Measurements from ENCODE around the gene CELF2. TPM values are rescaled to one million over a fixed set of nuclear protein-coding genes. Genes with fewer than 3 reads are reported as not detected.

CELF2 gene
- 27.5 TPM for total RNA-seq (ENCODE audit: unreplicated experiment)
- long read RNA-seq, full-length matches to known transcripts = 1 of 20 reads
- long read RNA-seq, partial matches to known transcripts = 7 of 20 reads
- long read RNA-seq, other reads (novel, unspliced or antisense) = 12 of 20 reads

DNA sequence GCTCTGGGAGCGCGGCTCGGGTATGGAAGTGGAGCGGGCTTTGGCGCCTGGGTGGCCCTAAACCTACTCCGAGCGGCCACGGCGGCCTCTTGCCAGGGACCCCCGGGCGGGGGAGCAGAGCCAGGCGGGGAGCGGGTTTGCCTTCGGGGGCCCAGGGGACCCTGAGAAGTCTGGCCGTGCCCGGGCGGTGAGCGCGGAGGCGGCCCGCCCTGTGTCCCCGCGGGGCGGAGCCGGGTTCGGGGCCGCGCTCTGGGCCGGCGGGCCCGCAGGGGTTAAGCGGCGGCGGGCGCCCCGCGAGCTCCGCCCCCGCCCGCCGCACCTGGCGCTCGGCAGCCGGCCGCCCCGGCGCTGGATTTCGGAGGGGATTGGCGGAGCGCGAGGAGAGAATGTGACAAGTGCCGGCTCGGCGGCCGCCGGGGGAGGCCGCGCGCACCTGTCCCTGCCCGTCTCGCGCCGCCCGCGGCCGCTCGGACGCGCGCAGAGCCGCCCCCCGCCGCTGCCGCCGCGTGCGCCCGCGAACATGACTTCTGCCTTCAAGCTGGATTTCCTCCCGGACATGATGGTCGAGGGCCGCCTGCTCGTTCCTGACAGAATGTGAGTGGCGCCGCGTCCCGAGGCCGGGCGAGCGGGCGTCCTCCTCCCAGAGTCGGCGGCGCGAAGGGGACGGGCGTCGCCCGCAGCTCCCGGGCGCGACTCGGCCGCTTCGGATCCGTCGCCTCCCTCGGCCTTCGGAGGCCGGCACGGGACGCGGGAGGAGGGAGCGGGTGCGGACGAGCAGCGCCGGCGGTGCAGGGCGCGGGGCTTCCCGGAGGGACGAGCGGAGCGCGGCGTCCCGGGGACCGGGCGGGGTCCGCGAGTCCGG is at the start of gene CELF2:
Gene CELF2, plus strand, starts transcription at position 303 of the 862 bp plus-strand sequence. Its CDS starts 218 bp downstream, at position 521.
- H3K4me3 Mint-ChIP-seq (ENCODE audit: unreplicated experiment) = peak within 1 kb of the TSS; percentile 92
- peaks cover 14% of the 10 kb centered on the region for H3K4me1 Mint-ChIP-seq (ENCODE audit: unreplicated experiment)
- H3K36me3 Mint-ChIP-seq (ENCODE audit: low read depth, unreplicated experiment) = no peaks in the 10 kb centered on the region

GRCh38 chr10:10968257-10968588 is 49.4 kb upstream of the CELF2 start:
- DNase-seq (ENCODE audit: low spot score) = no peak
- Mint-ChIP-seq H3K9me3 (ENCODE audit: unreplicated experiment) (no peaks in the 10 kb centered on the region), H3K4me3 (ENCODE audit: unreplicated experiment) (no peak overlapping the region), H3K36me3 (ENCODE audit: low read depth, unreplicated experiment) (no peaks in the 10 kb centered on the region), H3K27ac (ENCODE audit: unreplicated experiment) (no peak overlapping the region), H3K27me3 (ENCODE audit: unreplicated experiment) (peaks cover 2% of the 10 kb centered on the region), H3K4me1 (ENCODE audit: unreplicated experiment) (no peaks in the 10 kb centered on the region)
- TF ChIP-seq, protein P1, sequence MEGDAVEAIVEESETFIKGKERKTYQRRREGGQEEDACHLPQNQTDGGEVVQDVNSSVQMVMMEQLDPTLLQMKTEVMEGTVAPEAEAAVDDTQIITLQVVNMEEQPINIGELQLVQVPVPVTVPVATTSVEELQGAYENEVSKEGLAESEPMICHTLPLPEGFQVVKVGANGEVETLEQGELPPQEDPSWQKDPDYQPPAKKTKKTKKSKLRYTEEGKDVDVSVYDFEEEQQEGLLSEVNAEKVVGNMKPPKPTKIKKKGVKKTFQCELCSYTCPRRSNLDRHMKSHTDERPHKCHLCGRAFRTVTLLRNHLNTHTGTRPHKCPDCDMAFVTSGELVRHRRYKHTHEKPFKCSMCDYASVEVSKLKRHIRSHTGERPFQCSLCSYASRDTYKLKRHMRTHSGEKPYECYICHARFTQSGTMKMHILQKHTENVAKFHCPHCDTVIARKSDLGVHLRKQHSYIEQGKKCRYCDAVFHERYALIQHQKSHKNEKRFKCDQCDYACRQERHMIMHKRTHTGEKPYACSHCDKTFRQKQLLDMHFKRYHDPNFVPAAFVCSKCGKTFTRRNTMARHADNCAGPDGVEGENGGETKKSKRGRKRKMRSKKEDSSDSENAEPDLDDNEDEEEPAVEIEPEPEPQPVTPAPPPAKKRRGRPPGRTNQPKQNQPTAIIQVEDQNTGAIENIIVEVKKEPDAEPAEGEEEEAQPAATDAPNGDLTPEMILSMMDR (IDR thresholded peaks at IDR 0.05; ENCODE audit: unreplicated experiment) = no peak

More for the DNA sequence above, at the start of gene CELF2:
- no peaks in the 10 kb centered on the region for H3K9me3 Mint-ChIP-seq (ENCODE audit: unreplicated experiment)
- peak; percentile 79 for DNase-seq (ENCODE audit: low spot score)
- H3K27ac Mint-ChIP-seq (ENCODE audit: unreplicated experiment) = peak within 1 kb of the TSS; percentile 9
- TF ChIP-seq, protein P1 (IDR thresholded peaks at IDR 0.05; ENCODE audit: unreplicated experiment) = no peak
- H3K27me3 Mint-ChIP-seq (ENCODE audit: unreplicated experiment) = no peaks in the 10 kb centered on the region

- TF ChIP-seq, protein P1 (IDR thresholded peaks at IDR 0.05; ENCODE audit: unreplicated experiment) = no peak
- Mint-ChIP-seq H3K4me3 (ENCODE audit: unreplicated experiment) (no peak overlapping the region), H3K27ac (ENCODE audit: unreplicated experiment) (no peak overlapping the region), H3K36me3 (ENCODE audit: low read depth, unreplicated experiment) (no peaks in the 10 kb centered on the region), H3K4me1 (ENCODE audit: unreplicated experiment) (no peaks in the 10 kb centered on the region), H3K9me3 (ENCODE audit: unreplicated experiment) (peaks cover 6% of the 10 kb centered on the region), H3K27me3 (ENCODE audit: unreplicated experiment) (peaks cover 2% of the 10 kb centered on the region)
- DNase-seq (ENCODE audit: low spot score) = no peak
Observed at GRCh38 chr10:10973310-10973709, 44.4 kb upstream of the CELF2 start.

- TF ChIP-seq, protein P1 (IDR thresholded peaks at IDR 0.05; ENCODE audit: unreplicated experiment) = no peak
Observed at GRCh38 chr10:10975647-10976046, 42.0 kb upstream of the CELF2 start.

GRCh38 chr10:10976652-10977051 is 41.0 kb upstream of the CELF2 start:
- H3K27ac Mint-ChIP-seq (ENCODE audit: unreplicated experiment) = no peak overlapping the region
- no peaks in the 10 kb centered on the region for H3K36me3 Mint-ChIP-seq (ENCODE audit: low read depth, unreplicated experiment)
- TF ChIP-seq, protein P1 (IDR thresholded peaks at IDR 0.05; ENCODE audit: unreplicated experiment) = no peak
- peaks cover 9% of the 10 kb centered on the region for H3K4me1 Mint-ChIP-seq (ENCODE audit: unreplicated experiment)
- peaks cover 6% of the 10 kb centered on the region for H3K9me3 Mint-ChIP-seq (ENCODE audit: unreplicated experiment)
- no peak overlapping the region for H3K4me3 Mint-ChIP-seq (ENCODE audit: unreplicated experiment)
- no peak for DNase-seq (ENCODE audit: low spot score)
- H3K27me3 Mint-ChIP-seq (ENCODE audit: unreplicated experiment) = no peaks in the 10 kb centered on the region

More at GRCh38 chr10:10975647-10976046, 42.0 kb upstream of the CELF2 start:
- DNase-seq (ENCODE audit: low spot score) = no peak
- peaks cover 6% of the 10 kb centered on the region for H3K9me3 Mint-ChIP-seq (ENCODE audit: unreplicated experiment)
- H3K27me3 Mint-ChIP-seq (ENCODE audit: unreplicated experiment) = peaks cover 2% of the 10 kb centered on the region
- no peak overlapping the region for H3K4me3 Mint-ChIP-seq (ENCODE audit: unreplicated experiment)
- no peak overlapping the region for H3K27ac Mint-ChIP-seq (ENCODE audit: unreplicated experiment)
- H3K36me3 Mint-ChIP-seq (ENCODE audit: low read depth, unreplicated experiment) = no peaks in the 10 kb centered on the region
- peaks cover 9% of the 10 kb centered on the region for H3K4me1 Mint-ChIP-seq (ENCODE audit: unreplicated experiment)
